ENCODE data around the gene SUOX. TPM values are rescaled to one million over a fixed set of nuclear protein-coding genes. Genes with fewer than 3 reads are reported as not detected.

SUOX gene
- total and polyA plus RNA-seq, 2 donors (not counting 1 experiment from before 2014, with no cell fraction given), result 11.1 to 11.6 TPM

GRCh38 chr12:55965941-55966407, 31.1 kb upstream of the SUOX start, which contains the start of gene PMEL:
Gene PMEL (minus strand): TSS chr12:55966042. CDS start chr12:55966011, 31 bp downstream.
- peaks cover 24% of the 10 kb centered on the region for H3K79me2 ChIP-seq (ENCODE audit: control insufficient read depth, insufficient read depth, low read length)
- no peak for DNase-seq (ENCODE audit: low read depth in 2 of 2)
- no peaks in the 10 kb centered on the region for H3K36me3 ChIP-seq (ENCODE audit: control insufficient read depth, insufficient read depth, low read length)

GRCh38 chr12:55966408-55967281, 30.4 kb upstream of the SUOX start, which contains the start of gene CDK2:
Gene CDK2 (plus strand): TSS chr12:55966830. CDS start chr12:55967009, 179 bp downstream.
- peak within 1 kb of the TSS; percentile 87 for H3K4me2 ChIP-seq (ENCODE audit: extremely low read depth, insufficient read depth, low read length)
- TF ChIP-seq EZH2 (IDR thresholded peaks at IDR 0.05; ENCODE audit: low read length, missing control alignments), result no peak
- H4K20me1 ChIP-seq (ENCODE audit: control insufficient read depth, extremely low read depth, insufficient read depth, low read length), result no peaks in the 10 kb centered on the region
- no peaks in the 10 kb centered on the region for H3K9me3 ChIP-seq (ENCODE audit: control insufficient read depth, insufficient read depth, low read depth, low read length)
- H3K79me2 ChIP-seq (ENCODE audit: control insufficient read depth, insufficient read depth, low read length), result peaks cover 24% of the 10 kb centered on the region
- H3K9ac ChIP-seq (ENCODE audit: insufficient read depth, low read length), result peak within 1 kb of the TSS; percentile 79
- H2AFZ ChIP-seq (ENCODE audit: low read length), result peak within 1 kb of the TSS; percentile 45
- no peaks in the 10 kb centered on the region for H3K27me3 ChIP-seq (ENCODE audit: control insufficient read depth, insufficient read depth, low read length)
- DNase-seq (ENCODE audit: low read depth in 2 of 2), result peak; percentile 61 to 71
- peak within 1 kb of the TSS; percentile 85 for H3K27ac ChIP-seq (ENCODE audit: insufficient read depth, low read length)
- peaks cover 12% of the 10 kb centered on the region for H3K4me1 ChIP-seq (ENCODE audit: control insufficient read depth, extremely low read depth, insufficient read depth, low read length)
- H3K36me3 ChIP-seq (ENCODE audit: control insufficient read depth, insufficient read depth, low read length), result peaks cover 2% of the 10 kb centered on the region
- H3K4me3 ChIP-seq (replicated peaks in 1 of 4; ENCODE audit: control extremely low read depth in 1 of 4, insufficient read depth in 1 of 4, low read depth in 3 of 4, low read length in 4 of 4), result peak within 1 kb of the TSS; percentile 64 to 90 (median 81)

More at GRCh38 chr12:55965941-55966407, 31.1 kb upstream of the SUOX start, which contains the start of gene PMEL:
- H4K20me1 ChIP-seq (ENCODE audit: control insufficient read depth, extremely low read depth, insufficient read depth, low read length), result no peaks in the 10 kb centered on the region
- H3K4me3 ChIP-seq (replicated peaks in 1 of 4; ENCODE audit: control extremely low read depth in 1 of 4, insufficient read depth in 1 of 4, low read depth in 3 of 4, low read length in 4 of 4), result peak within 1 kb of the TSS; percentile 64 to 90 (median 81)
- peak within 1 kb of the TSS; percentile 79 for H3K9ac ChIP-seq (ENCODE audit: insufficient read depth, low read length)
- no peaks in the 10 kb centered on the region for H3K9me3 ChIP-seq (ENCODE audit: control insufficient read depth, insufficient read depth, low read depth, low read length)
- no peaks in the 10 kb centered on the region for H3K27me3 ChIP-seq (ENCODE audit: control insufficient read depth, insufficient read depth, low read length)
- H2AFZ ChIP-seq (ENCODE audit: low read length), result peak within 1 kb of the TSS; percentile 45
- no peak for TF ChIP-seq CTCF (conservative IDR thresholded peaks at IDR 0.05 in 1 of 2, IDR thresholded peaks at IDR 0.05 in 1 of 2; ENCODE audit: low read depth in 1 of 2, low read length in 2 of 2)
- TF ChIP-seq EZH2 (IDR thresholded peaks at IDR 0.05; ENCODE audit: low read length, missing control alignments), result no peak
- peaks cover 9% of the 10 kb centered on the region for H3K4me1 ChIP-seq (ENCODE audit: control insufficient read depth, extremely low read depth, insufficient read depth, low read length)
- H3K27ac ChIP-seq (ENCODE audit: insufficient read depth, low read length), result peak within 1 kb of the TSS; percentile 85
- peak within 1 kb of the TSS; percentile 87 for H3K4me2 ChIP-seq (ENCODE audit: extremely low read depth, insufficient read depth, low read length)

- H3K79me2 ChIP-seq (ENCODE audit: control insufficient read depth, insufficient read depth, low read length), result peaks cover 29% of the 10 kb centered on the region
- no peak overlapping the region for H3K9ac ChIP-seq (ENCODE audit: insufficient read depth, low read length)
- no peak overlapping the region for H3K4me3 ChIP-seq (replicated peaks in 1 of 4; ENCODE audit: control extremely low read depth in 1 of 4, insufficient read depth in 1 of 4, low read depth in 3 of 4, low read length in 4 of 4)
- H3K36me3 ChIP-seq (ENCODE audit: control insufficient read depth, insufficient read depth, low read length), result peaks cover 2% of the 10 kb centered on the region
- no peak overlapping the region for H2AFZ ChIP-seq (ENCODE audit: low read length)
- H3K4me2 ChIP-seq (ENCODE audit: extremely low read depth, insufficient read depth, low read length), result no peak overlapping the region
- TF ChIP-seq EZH2 (IDR thresholded peaks at IDR 0.05; ENCODE audit: low read length, missing control alignments), result no peak
- TF ChIP-seq CTCF (conservative IDR thresholded peaks at IDR 0.05 in 1 of 2, IDR thresholded peaks at IDR 0.05 in 1 of 2; ENCODE audit: low read depth in 1 of 2, low read length in 2 of 2), result no peak
- H3K27ac ChIP-seq (ENCODE audit: insufficient read depth, low read length), result no peak overlapping the region
- H4K20me1 ChIP-seq (ENCODE audit: control insufficient read depth, extremely low read depth, insufficient read depth, low read length), result no peaks in the 10 kb centered on the region
- no peaks in the 10 kb centered on the region for H3K27me3 ChIP-seq (ENCODE audit: control insufficient read depth, insufficient read depth, low read length)
- H3K4me1 ChIP-seq (ENCODE audit: control insufficient read depth, extremely low read depth, insufficient read depth, low read length), result peaks cover 12% of the 10 kb centered on the region
- H3K9me3 ChIP-seq (ENCODE audit: control insufficient read depth, insufficient read depth, low read depth, low read length), result no peaks in the 10 kb centered on the region
- DNase-seq (ENCODE audit: low read depth in 2 of 2), result peak in 1 of 2 donors; percentile 41
These were observed 27.7 kb upstream of the SUOX start for GRCh38 chr12:55969356-55969755.
